ENCODE results near the gene BCL7A. TPM values are rescaled to one million over a fixed set of nuclear protein-coding genes. Genes with fewer than 3 reads are reported as not detected.
A peak's percentile ranks its signal among the peaks of the same experiment; 100 is the strongest.

Gene BCL7A
- total RNA-seq (2021) (6.3 and 6.6 TPM in 2 replicates), Bru-seq, nascent RNA (percentile 42 among the genes with signal in this experiment), BruChase-seq, experiment 1, labeled RNA remaining after a 2-hour chase (percentile 42 among the genes with signal in this experiment), BruChase-seq, experiment 2, labeled RNA remaining after a 6-hour chase (percentile 38 among the genes with signal in this experiment)
- long read RNA-seq, partial matches to known transcripts: 0 of 2 reads
- long read RNA-seq, other reads (novel, unspliced or antisense): 2 of 2 reads

DNA sequence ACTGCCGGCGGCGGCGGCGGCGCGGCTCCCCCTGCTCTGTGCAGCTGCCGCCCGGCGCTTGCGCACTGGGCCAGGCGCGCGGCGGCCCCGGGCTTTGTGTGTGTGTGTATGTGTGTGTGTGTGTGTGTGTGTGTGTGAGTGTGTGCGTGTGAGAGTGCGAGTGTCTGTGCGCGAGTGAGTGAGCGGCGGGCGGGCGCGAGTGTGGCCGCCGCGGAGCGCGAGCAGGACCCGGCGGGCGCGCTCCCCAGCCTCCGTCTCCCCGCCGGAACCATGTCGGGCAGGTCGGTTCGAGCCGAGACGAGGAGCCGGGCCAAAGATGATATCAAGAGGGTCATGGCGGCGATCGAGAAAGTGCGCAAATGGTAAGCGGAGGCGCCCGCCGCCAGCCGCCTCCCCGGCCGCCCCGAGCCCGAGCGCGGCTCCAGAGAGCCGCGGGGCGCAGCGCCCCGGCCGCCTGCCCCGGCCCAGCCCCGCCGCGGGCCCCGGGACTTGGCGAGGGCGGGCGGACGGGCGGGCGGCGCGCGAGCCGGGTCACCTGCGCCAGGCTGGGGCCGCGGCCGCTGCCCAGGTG lies at the start of gene BCL7A:
Gene BCL7A (plus strand): TSS at position 63 of the 571 bp plus-strand sequence. CDS start 208 bp downstream, at position 271.
- POLR2A ChIA-PET (ENCODE audit: unreplicated experiment): interaction anchor here (0.6 kb wide), 1 partner anchor 299 kb away, joined by 16 read pairs; no protein-coding TSS in a partner anchor
- H3K79me2 ChIP-seq (ENCODE audit: low read depth): 0 out of 2 replicates have a peak, but pooled peaks cover 3% of the 10 kb centered on the region
- H3K4me2 ChIP-seq: peak within 1 kb of the TSS; percentile 88

DNA sequence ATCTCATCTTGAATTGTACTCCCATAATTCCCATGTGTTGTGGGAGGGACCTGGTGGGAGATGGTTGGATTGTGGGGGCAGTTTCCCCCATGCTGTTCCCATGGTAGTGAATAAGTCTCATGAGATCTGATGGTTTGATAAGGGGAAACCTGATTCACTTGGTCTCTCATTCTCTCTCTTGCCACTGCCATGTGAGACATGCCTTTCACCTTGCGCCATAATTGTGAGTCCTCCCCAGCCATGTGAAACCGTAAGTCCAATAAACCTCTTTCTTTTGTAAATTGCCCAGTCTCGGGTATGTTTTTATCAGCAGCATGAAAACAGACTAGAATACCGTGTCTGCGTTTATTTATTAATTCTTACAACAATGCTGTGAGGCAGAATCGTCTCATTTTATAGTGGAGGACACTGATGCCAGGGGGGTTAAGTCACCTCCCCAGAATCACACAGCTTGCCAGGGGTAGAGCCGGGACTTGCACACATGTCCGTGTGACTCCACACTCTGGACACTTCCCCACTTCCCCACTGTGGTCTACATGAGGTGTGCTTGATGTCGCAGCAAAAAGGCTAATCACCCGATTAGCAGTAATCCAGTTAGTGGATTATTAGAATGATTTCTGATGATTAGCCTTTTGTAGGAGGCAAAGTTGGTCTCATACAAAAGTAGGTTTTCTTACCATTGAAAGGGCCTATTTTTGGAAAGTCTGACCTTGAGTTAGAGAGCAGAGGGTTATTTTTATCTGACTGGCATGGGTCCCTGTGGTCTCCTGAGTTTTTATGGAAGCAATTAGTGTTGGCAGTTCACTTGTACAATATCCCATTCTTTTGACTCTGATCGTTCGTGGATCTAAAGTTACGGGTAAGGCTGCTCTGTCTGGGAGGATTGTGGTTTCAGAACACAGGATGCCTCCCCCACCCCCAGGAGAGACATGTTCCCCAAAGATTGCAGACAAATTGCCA lies 47.4 kb upstream of the BCL7A start:
- H3F3A ChIP-seq (ENCODE audit: insufficient read depth, low read depth): no peaks in the 10 kb centered on the region
- no peaks in the 10 kb centered on the region for H4K20me1 ChIP-seq (ENCODE audit: insufficient read depth)
- H3K79me2 ChIP-seq (ENCODE audit: low read depth): no peaks in the 10 kb centered on the region
- H3K36me3 ChIP-seq (ENCODE audit: low read depth): no peaks in the 10 kb centered on the region
- no peak overlapping the region for H3K4me3 ChIP-seq
- TF ChIP-seq EZH2 (IDR thresholded peaks at IDR 0.05; ENCODE audit: low read depth): no peak
- no peak for TF ChIP-seq CTCF (conservative IDR thresholded peaks at IDR 0.05)
- H3K9me2 ChIP-seq (ENCODE audit: insufficient read depth): no peaks in the 10 kb centered on the region
- no peaks in the 10 kb centered on the region for H3K4me1 ChIP-seq (replicated peaks; ENCODE audit: insufficient read depth)
- ChIA-PET POLR2A (ENCODE audit: unreplicated experiment) (no interaction called here), CTCF (no interaction called here)
- H3K27ac ChIP-seq: no peak overlapping the region
- no peak overlapping the region for H3K4me2 ChIP-seq
- no TSS peak for BruUV-seq (replicated peaks)
- H3K27me3 ChIP-seq (ENCODE audit: insufficient read depth, low read depth): no peaks in the 10 kb centered on the region
- intact Hi-C loops (cut with micrococcal nuclease; ENCODE audit: unreplicated experiment): no loop called here
- DNase-seq: no peak
- H2AFZ ChIP-seq: no peak overlapping the region
- H3K9me3 ChIP-seq (ENCODE audit: insufficient read depth, low read depth): no peaks in the 10 kb centered on the region

More for the DNA sequence above, at the start of gene BCL7A:
- H3K36me3 ChIP-seq (ENCODE audit: low read depth): no peaks in the 10 kb centered on the region
- peak in 1 of 2 experiments; percentile 60 for DNase-seq
- no peak within 1 kb of the TSS for H3K27ac ChIP-seq
- no peaks in the 10 kb centered on the region for H3K27me3 ChIP-seq (ENCODE audit: insufficient read depth, low read depth)
- no peaks in the 10 kb centered on the region for H4K20me1 ChIP-seq (ENCODE audit: insufficient read depth)
- H3K9me3 ChIP-seq (ENCODE audit: insufficient read depth, low read depth): no peaks in the 10 kb centered on the region
- no peaks in the 10 kb centered on the region for H3F3A ChIP-seq (ENCODE audit: insufficient read depth, low read depth)
- no peaks in the 10 kb centered on the region for H3K9me2 ChIP-seq (ENCODE audit: insufficient read depth)
- CTCF ChIA-PET: no interaction called here
- no peaks in the 10 kb centered on the region; the same call in 1 of the 2 replicates for H3K4me1 ChIP-seq (replicated peaks; ENCODE audit: insufficient read depth)
- H3K4me3 ChIP-seq: peak within 1 kb of the TSS; percentile 76
- TF ChIP-seq EZH2 (IDR thresholded peaks at IDR 0.05; ENCODE audit: low read depth) (no peak), CTCF (conservative IDR thresholded peaks at IDR 0.05) (no peak)
- H2AFZ ChIP-seq: peak within 1 kb of the TSS; percentile 80; the same call in 1 of the 2 replicates
- intact Hi-C loops (cut with micrococcal nuclease; ENCODE audit: unreplicated experiment): no loop called here
- BruUV-seq (replicated peaks): no TSS peak

GRCh38 chr12:121975021-121975420 lies 46.7 kb upstream of the BCL7A start:
- BruUV-seq (replicated peaks): no TSS peak
- H3K9me3 ChIP-seq (ENCODE audit: insufficient read depth, low read depth): no peaks in the 10 kb centered on the region
- no peaks in the 10 kb centered on the region for H3K36me3 ChIP-seq (ENCODE audit: low read depth)
- H2AFZ ChIP-seq: no peak overlapping the region
- H3K4me2 ChIP-seq: no peak overlapping the region
- no peaks in the 10 kb centered on the region for H3K4me1 ChIP-seq (replicated peaks; ENCODE audit: insufficient read depth)
- no peak overlapping the region for H3K4me3 ChIP-seq
- H3K27me3 ChIP-seq (ENCODE audit: insufficient read depth, low read depth): no peaks in the 10 kb centered on the region
- H3K9me2 ChIP-seq (ENCODE audit: insufficient read depth): no peaks in the 10 kb centered on the region
- DNase-seq: no peak
- H4K20me1 ChIP-seq (ENCODE audit: insufficient read depth): no peaks in the 10 kb centered on the region
- CTCF ChIA-PET: no interaction called here
- intact Hi-C loops (cut with micrococcal nuclease; ENCODE audit: unreplicated experiment): no loop called here
- no peaks in the 10 kb centered on the region for H3K79me2 ChIP-seq (ENCODE audit: low read depth)
- POLR2A ChIA-PET (ENCODE audit: unreplicated experiment): no interaction called here
- no peaks in the 10 kb centered on the region for H3F3A ChIP-seq (ENCODE audit: insufficient read depth, low read depth)
- H3K27ac ChIP-seq: no peak overlapping the region
- TF ChIP-seq CTCF (conservative IDR thresholded peaks at IDR 0.05): no peak
- TF ChIP-seq EZH2 (IDR thresholded peaks at IDR 0.05; ENCODE audit: low read depth): no peak

Measured in PC-9 (cell line).